HepG2 (cell line): Measurements from ENCODE around the gene SPNS2. TPM values are rescaled to one million over a fixed set of nuclear protein-coding genes. Genes with fewer than 3 reads are reported as not detected.

Source experiments
- ATAC-seq: fragments of 200-7000 bp; cut with Tn5 transposase; 3 replicates; pipeline ENCODE4 v1.9.1; 2020; ENCODE audit warnings: mild to moderate bottlenecking, moderate library complexity
- BruUV-seq: library from RNA; stranded (reverse); fragments of 400-500 nt; replicated peaks from 2 replicates; lab custom pipeline; 2021; lab: Mats Ljungman, UMichigan
- CTCF ChIA-PET: fragments of 300-600 bp; formaldehyde crosslinking; extraction: SDS; loops from one replicate; lab custom pipeline; 2021; ENCODE audit warnings: low total read pairs, inconsistent platforms, low intra/inter-chr PET ratio; lab: Yijun Ruan, JAX
- POLR2A ChIA-PET: fragments of 350-600 bp; sonication (Branson Sonifier 250); formaldehyde crosslinking; loops from one replicate; lab custom pipeline; 2020; ENCODE audit warnings: antibody characterized with exemption, inconsistent platforms; lab: Yijun Ruan, JAX
- DNase-seq: peaks from one replicate; pipeline ENCODE4 v3.0.0-alpha.2; 2015; ENCODE audit warnings: low spot score
- FAIRE-seq: peaks from 3 replicates; lab custom pipeline; 2011; peaks lifted over from hg19 to GRCh38; lab: Jason Lieb, UNC
- H2AFZ ChIP-seq: one replicate; pipeline ENCODE4 v1.6.1; 2011; ENCODE audit warnings: low read length, inconsistent platforms
- H3K27ac ChIP-seq: fragments of 300-600 bp; 3 replicates; pipeline ENCODE4 v1.8.0; 2011; ENCODE audit warnings: mixed run types, mild to moderate bottlenecking, mixed read lengths, low read length, inconsistent platforms; ENCODE audit not compliant: insufficient read depth; ENCODE audit errors: extremely low read length
- H3K27me3 ChIP-seq, 2 experiments: fragments of 200-600 bp in 1 of 2; 2 replicates in 1 of 2; 3 replicates in 1 of 2; pipeline versions ENCODE4 v1.6.0 to v1.8.0; 2011; ENCODE audit warnings: low read length in 2 of 2, mild to moderate bottlenecking in 2 of 2, moderate library complexity in 2 of 2, inconsistent platforms in 1 of 2; ENCODE audit not compliant: insufficient read depth in 2 of 2, control insufficient read depth in 1 of 2
- H3K36me3 ChIP-seq, 2 experiments: fragments of 200-600 bp in 1 of 2; replicated peaks in 1 of 2; 2 replicates in 1 of 2; 3 replicates in 1 of 2; pipeline versions ENCODE4 v1.5.1 to v1.8.0; 2011; ENCODE audit warnings: low read length in 2 of 2, inconsistent platforms in 1 of 2; ENCODE audit not compliant: insufficient read depth in 2 of 2, control insufficient read depth in 1 of 2
- H3K4me1 ChIP-seq: 2 replicates; pipeline ENCODE4 v1.5.1; 2012; ENCODE audit warnings: low read length, inconsistent platforms; ENCODE audit not compliant: insufficient read depth
- H3K4me2 ChIP-seq: 2 replicates; pipeline ENCODE4 v1.6.0; 2011; ENCODE audit warnings: low read depth, low read length, inconsistent platforms
- H3K4me3 ChIP-seq, 3 experiments: fragments of 200-600 bp in 1 of 3; sonication (generic), shearing (Covaris generic) in 1 of 3; replicated peaks in 1 of 3; 2 replicates each; pipeline ENCODE4 v1.5.1; 2011 to 2016; ENCODE audit warnings: low read length in 3 of 3, inconsistent platforms in 2 of 3, low read depth in 2 of 3, mild to moderate bottlenecking in 2 of 3, control low read depth in 1 of 3, mixed read lengths in 1 of 3; ENCODE audit not compliant: insufficient read depth in 1 of 3
- H3K79me2 ChIP-seq: one replicate; pipeline ENCODE4 v1.6.1; 2011; ENCODE audit warnings: low read length, inconsistent platforms; ENCODE audit not compliant: insufficient read depth
- H3K9ac ChIP-seq: 2 replicates; pipeline ENCODE4 v1.6.0; 2011; ENCODE audit warnings: mild to moderate bottlenecking, low read depth, low read length, inconsistent platforms; ENCODE audit not compliant: insufficient read depth
- H3K9me3 ChIP-seq: 2 replicates; pipeline ENCODE4 v1.5.1; 2012; ENCODE audit warnings: mild to moderate bottlenecking, low read length
- H4K20me1 ChIP-seq: 2 replicates; pipeline ENCODE4 v1.6.0; 2011; ENCODE audit warnings: inconsistent platforms, mild to moderate bottlenecking, low read length, moderate library complexity; ENCODE audit not compliant: insufficient read depth
- E2F2 ChIP-seq: sonication (generic); formaldehyde crosslinking; IDR thresholded peaks from 2 replicates; pipeline ENCODE4 v1.4.0; 2020; ENCODE audit warnings: missing genetic modification reagents, borderline replicate concordance
- FOXO4 ChIP-seq: sonication (generic); formaldehyde crosslinking; conservative IDR thresholded peaks from 2 replicates; pipeline ENCODE4 v1.8.1; 2023; ENCODE audit warnings: missing genetic modification reagents
- MED8 ChIP-seq: sonication (generic); formaldehyde crosslinking; IDR thresholded peaks from 2 replicates; pipeline ENCODE4 v1.8.1; 2023; ENCODE audit warnings: mild to moderate bottlenecking, missing genetic modification reagents; ENCODE audit not compliant: insufficient replicate concordance
- MXD3 ChIP-seq: IDR thresholded peaks from 2 replicates; pipeline ENCODE4 v1.6.1; 2016; ENCODE audit warnings: mild to moderate bottlenecking, missing biosample characterization, missing genetic modification reagents
- NCOA5 ChIP-seq: sonication (generic); formaldehyde crosslinking; IDR thresholded peaks from 2 replicates; pipeline ENCODE4 v1.4.0; 2020; ENCODE audit warnings: missing genetic modification reagents
- PRDM4 ChIP-seq: sonication (generic); formaldehyde crosslinking; IDR thresholded peaks from 2 replicates; pipeline ENCODE4 v1.9.0; 2021; ENCODE audit warnings: missing genetic modification reagents, borderline replicate concordance
- PTBP1 ChIP-seq: fragments of 200-400 bp; formaldehyde crosslinking; IDR thresholded peaks from 2 replicates; pipeline ENCODE4 v1.6.1; 2018; ENCODE audit warnings: low read length, low read depth; ENCODE audit not compliant: poor library complexity, severe bottlenecking
- SPEN ChIP-seq: sonication (generic); formaldehyde crosslinking; IDR thresholded peaks from 2 replicates; pipeline ENCODE4 v1.5.1; 2020; ENCODE audit warnings: low read depth, mild to moderate bottlenecking, missing genetic modification reagents
- TAF15 ChIP-seq: fragments of 200-400 bp; formaldehyde crosslinking; IDR thresholded peaks from one replicate; pipeline ENCODE4 v1.6.1; 2018; ENCODE audit warnings: mild to moderate bottlenecking, low read depth, low read length; ENCODE audit not compliant: poor library complexity, severe bottlenecking
- TCF7 ChIP-seq: sonication (generic); IDR thresholded peaks from 2 replicates; pipeline ENCODE4 v1.6.1; 2016; ENCODE audit warnings: antibody characterized with exemption, low read depth
- THAP11 ChIP-seq: IDR thresholded peaks from 2 replicates; pipeline ENCODE4 v1.6.1; 2016; ENCODE audit warnings: missing biosample characterization, missing genetic modification reagents
- TRAFD1 ChIP-seq: sonication (generic); formaldehyde crosslinking; IDR thresholded peaks from 2 replicates; pipeline ENCODE4 v1.5.1; 2020; ENCODE audit warnings: missing genetic modification reagents, mild to moderate bottlenecking, borderline replicate concordance
- YY1 ChIP-seq: IDR thresholded peaks from 2 replicates; pipeline ENCODE4 v1.6.1; 2011; ENCODE audit warnings: low read length, low read depth, moderate library complexity, mild to moderate bottlenecking; ENCODE audit not compliant: insufficient read depth, insufficient replicate concordance
- ZNF33A ChIP-seq: sonication (generic); formaldehyde crosslinking; IDR thresholded peaks from 2 replicates; pipeline ENCODE4 v1.5.1; 2020; ENCODE audit warnings: missing genetic modification reagents, mild to moderate bottlenecking, moderate library complexity, borderline replicate concordance
- ZNF558 ChIP-seq: sonication (generic); formaldehyde crosslinking; IDR thresholded peaks from 2 replicates; pipeline ENCODE4 v1.9.0; 2022; ENCODE audit warnings: mild to moderate bottlenecking, missing genetic modification reagents, borderline replicate concordance
- ZNF589 ChIP-seq: sonication (generic); formaldehyde crosslinking; conservative IDR thresholded peaks from 2 replicates; pipeline ENCODE4 v1.8.0; 2022; ENCODE audit warnings: mild to moderate bottlenecking, moderate library complexity, missing genetic modification reagents
- ZNF607 ChIP-seq: sonication (generic); formaldehyde crosslinking; IDR thresholded peaks from 2 replicates; pipeline ENCODE4 v1.5.1; 2020; ENCODE audit warnings: missing genetic modification reagents, mild to moderate bottlenecking, borderline replicate concordance
- ZNF652 ChIP-seq: IDR thresholded peaks from 2 replicates; pipeline ENCODE4 v1.6.1; 2016; ENCODE audit warnings: low read depth, borderline replicate concordance
- WGBS: methylation state at CpG from one replicate; pipeline ENCODE4 v1.1.6; 2017; ENCODE audit warnings: low lambda C conversion rate; 5-methylcytosine and 5-hydroxymethylcytosine counted together
- in situ Hi-C: cut with HindIII; loops from 2 replicates; pipeline ENCODE4 v1.10.0; 2017; ENCODE audit warnings: low pct_unique_long_range_greater_than_20kb; ENCODE audit not compliant: extremely low pct_ligation_motif_present
- intact Hi-C: fragments of 100-400 bp; cut with micrococcal nuclease; formaldehyde crosslinking; loops from one replicate; pipeline ENCODE4 v1.10.0; 2022; ENCODE audit not compliant: unreplicated experiment
- polyA plus RNA-seq, 8 experiments: library from polyadenylated mRNA; depleted of rRNA in 3 of 8; stranded (reverse) in 7 of 8; unstranded in 1 of 8; fragments of >200 nt; fragmentation: Illumina TruSeq in 4 of 8; extraction: Trizol in 4 of 8; gene quantifications; 2 replicates each; pipeline versions ENCODE4 v1.2.1 to v1.2.3, GENCODE V29; 2011 to 2016; ENCODE audit warnings: low read depth in 4 of 8, missing spikeins in 1 of 8, mixed read lengths in 1 of 8; ENCODE audit not compliant: insufficient read depth in 1 of 8
- total RNA-seq, 5 experiments: library from RNA; depleted of rRNA; stranded (reverse); fragments of >200 nt; fragmentation: Illumina TruSeq; extraction: Trizol; gene quantifications; 2 replicates each; pipeline ENCODE4 v1.2.3, GENCODE V29; 2016; ENCODE audit warnings: low read depth in 1 of 5

The SPNS2 gene
- total and polyA plus RNA-seq, 2 of the 13 experiments (the other 11 are each of a cell fraction or from before 2014, with no cell fraction given): 0.01 TPM; not detected in 1

- Histone ChIP-seq H3K4me1 (peaks cover 37% of the 10 kb centered on the region), H3K27ac (no peak overlapping the region), H3K4me3 (no peak overlapping the region), H3K79me2 (no peaks in the 10 kb centered on the region), H3K4me2 (no peak overlapping the region; the same call in 1 of the 2 replicates), H3K27me3 (peaks cover 2 to 43% of the 10 kb centered on the region in 2 experiments), H3K9me3 (no peaks in the 10 kb centered on the region), H3K36me3 (no peaks in the 10 kb centered on the region), H2AFZ (no peak overlapping the region), H3K9ac (no peak overlapping the region), H4K20me1 (no peaks in the 10 kb centered on the region)
- no TSS peak for BruUV-seq
- ChIA-PET POLR2A (no interaction called here), CTCF (no interaction called here)
- WGBS: 0% methylated on average over 2 of the region's 14 CpGs
- in situ Hi-C loops (no loop called here), intact Hi-C loops (no loop called here)
- ATAC-seq (peak; percentile 23; the same call in 2 of the 3 replicates), FAIRE-seq (no peak), DNase-seq (no peak)
- TF ChIP-seq ZNF607 (CRISPR knock-in tag) (no peak), NCOA5 (CRISPR knock-in tag) (no peak), PTBP1 (no peak), TRAFD1 (CRISPR knock-in tag) (no peak), TAF15 (no peak), MXD3 (CRISPR knock-in tag) (no peak), FOXO4 (CRISPR knock-in tag) (no peak), ZNF558 (CRISPR knock-in tag) (no peak), ZNF652 (CRISPR knock-in tag) (no peak), SPEN (CRISPR knock-in tag) (no peak), ZNF33A (CRISPR knock-in tag) (no peak), E2F2 (CRISPR knock-in tag) (no peak), YY1 (no peak), PRDM4 (CRISPR knock-in tag) (no peak), MED8 (CRISPR knock-in tag) (no peak), THAP11 (CRISPR knock-in tag) (no peak), ZNF589 (no peak), TCF7 (no peak)
These were observed 22.7 kb upstream of the SPNS2 start for GRCh38 chr17:4476017-4476416.
